IMR-90 (cell line): ENCODE results near the gene NRP2.

ENCODE experiments used
- BHLHE40 ChIP-seq: fragments of 150-350 bp; IDR thresholded peaks from 2 replicates; pipeline ENCODE4 v1.6.1; 2016; ENCODE audit warnings: mild to moderate bottlenecking, low read depth, low read length
- CHD1 ChIP-seq: IDR thresholded peaks from 2 replicates; pipeline ENCODE4 v1.6.1; 2012; ENCODE audit warnings: low read depth, low read length, improper control_type of control experiment
- ELK1 ChIP-seq: fragments of 150-350 bp; IDR thresholded peaks from 2 replicates; pipeline ENCODE4 v1.6.1; 2016; ENCODE audit warnings: low read depth, mild to moderate bottlenecking, low read length, moderate library complexity, borderline replicate concordance
- FOS ChIP-seq: fragments of 150-350 bp; IDR thresholded peaks from 2 replicates; pipeline ENCODE4 v1.6.1; 2016; ENCODE audit warnings: low read depth, low read length
- MAFK ChIP-seq: IDR thresholded peaks from 2 replicates; pipeline ENCODE4 v1.6.1; 2012; ENCODE audit warnings: low read depth, low read length, improper control_type of control experiment
- MAZ ChIP-seq: IDR thresholded peaks from 2 replicates; pipeline ENCODE4 v1.6.1; 2012; ENCODE audit warnings: low read depth, mild to moderate bottlenecking, low read length, improper control_type of control experiment, moderate library complexity, borderline replicate concordance
- MXI1 ChIP-seq: IDR thresholded peaks from 2 replicates; pipeline ENCODE4 v1.6.1; 2012; ENCODE audit warnings: low read depth, mild to moderate bottlenecking, low read length, moderate library complexity, borderline replicate concordance
- POLR2A ChIP-seq: IDR thresholded peaks from 2 replicates; pipeline ENCODE4 v1.6.1; 2012; ENCODE audit warnings: mild to moderate bottlenecking, low read depth, low read length
- RAD21 ChIP-seq: IDR thresholded peaks from 2 replicates; pipeline ENCODE4 v1.6.1; 2012; ENCODE audit warnings: low read length, improper control_type of control experiment
- RCOR1 ChIP-seq: IDR thresholded peaks from 2 replicates; pipeline ENCODE4 v1.6.1; 2012; ENCODE audit warnings: mild to moderate bottlenecking, low read length, improper control_type of control experiment; ENCODE audit not compliant: insufficient replicate concordance
- SMC3 ChIP-seq: fragments of 150-350 bp; IDR thresholded peaks from 2 replicates; pipeline ENCODE4 v1.6.1; 2016; ENCODE audit warnings: low read depth, mild to moderate bottlenecking, antibody characterized with exemption, low read length, moderate library complexity
- USF2 ChIP-seq: fragments of 150-350 bp; IDR thresholded peaks from 2 replicates; pipeline ENCODE4 v1.6.1; 2017; ENCODE audit warnings: mild to moderate bottlenecking, antibody characterized with exemption, low read length, low read depth
- TF ChIP-seq, protein P1 (sequence below): conservative IDR thresholded peaks from 2 replicates; pipeline ENCODE4 v1.5.1; 2012; ENCODE audit warnings: mild to moderate bottlenecking, low read depth, low read length, improper control_type of control experiment

DNA sequence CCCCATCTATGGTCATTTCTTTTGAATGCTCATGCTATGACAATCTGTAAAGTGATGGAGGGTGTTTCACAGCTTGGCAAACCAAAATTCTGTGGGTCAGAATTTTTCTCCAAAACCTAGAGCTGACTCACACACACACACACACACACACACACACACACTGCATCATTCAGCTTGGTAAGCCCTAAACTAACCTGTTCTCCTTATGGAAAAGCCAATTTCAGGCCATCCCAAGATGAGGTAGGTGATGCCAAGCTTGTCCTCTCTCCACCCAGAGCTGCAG lies 45.0 kb upstream of the NRP2 start:
- TF ChIP-seq, protein P1, sequence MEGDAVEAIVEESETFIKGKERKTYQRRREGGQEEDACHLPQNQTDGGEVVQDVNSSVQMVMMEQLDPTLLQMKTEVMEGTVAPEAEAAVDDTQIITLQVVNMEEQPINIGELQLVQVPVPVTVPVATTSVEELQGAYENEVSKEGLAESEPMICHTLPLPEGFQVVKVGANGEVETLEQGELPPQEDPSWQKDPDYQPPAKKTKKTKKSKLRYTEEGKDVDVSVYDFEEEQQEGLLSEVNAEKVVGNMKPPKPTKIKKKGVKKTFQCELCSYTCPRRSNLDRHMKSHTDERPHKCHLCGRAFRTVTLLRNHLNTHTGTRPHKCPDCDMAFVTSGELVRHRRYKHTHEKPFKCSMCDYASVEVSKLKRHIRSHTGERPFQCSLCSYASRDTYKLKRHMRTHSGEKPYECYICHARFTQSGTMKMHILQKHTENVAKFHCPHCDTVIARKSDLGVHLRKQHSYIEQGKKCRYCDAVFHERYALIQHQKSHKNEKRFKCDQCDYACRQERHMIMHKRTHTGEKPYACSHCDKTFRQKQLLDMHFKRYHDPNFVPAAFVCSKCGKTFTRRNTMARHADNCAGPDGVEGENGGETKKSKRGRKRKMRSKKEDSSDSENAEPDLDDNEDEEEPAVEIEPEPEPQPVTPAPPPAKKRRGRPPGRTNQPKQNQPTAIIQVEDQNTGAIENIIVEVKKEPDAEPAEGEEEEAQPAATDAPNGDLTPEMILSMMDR: no peak
- TF ChIP-seq MAZ (no peak), POLR2A (no peak), SMC3 (no peak), RAD21 (no peak), MXI1 (no peak), RCOR1 (no peak), USF2 (no peak), CHD1 (no peak), MAFK (no peak), ELK1 (no peak), BHLHE40 (no peak), FOS (no peak)
